Choroid plexus epithelial cell (primary cell): ENCODE data around the gene CYB5B.
A peak's percentile ranks its signal among the peaks of the same experiment; 100 is the strongest.

Experiments used
- DNase-seq: peaks from one replicate; pipeline ENCODE4 v3.0.0-alpha.2; 2010; ENCODE audit warnings: low read depth
- H3K4me3 ChIP-seq: 2 replicates; pipeline ENCODE4 v1.5.1; 2011; ENCODE audit warnings: low read depth, mild to moderate bottlenecking, control low read depth, low read length, moderate library complexity
- TF ChIP-seq, protein P1 (sequence below): conservative IDR thresholded peaks from 2 replicates; pipeline ENCODE4 v1.5.1; 2011; ENCODE audit warnings: low read depth, mild to moderate bottlenecking, control low read depth, inconsistent platforms, low read length, moderate library complexity

The CYB5B gene, protein sequence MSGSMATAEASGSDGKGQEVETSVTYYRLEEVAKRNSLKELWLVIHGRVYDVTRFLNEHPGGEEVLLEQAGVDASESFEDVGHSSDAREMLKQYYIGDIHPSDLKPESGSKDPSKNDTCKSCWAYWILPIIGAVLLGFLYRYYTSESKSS

DNA sequence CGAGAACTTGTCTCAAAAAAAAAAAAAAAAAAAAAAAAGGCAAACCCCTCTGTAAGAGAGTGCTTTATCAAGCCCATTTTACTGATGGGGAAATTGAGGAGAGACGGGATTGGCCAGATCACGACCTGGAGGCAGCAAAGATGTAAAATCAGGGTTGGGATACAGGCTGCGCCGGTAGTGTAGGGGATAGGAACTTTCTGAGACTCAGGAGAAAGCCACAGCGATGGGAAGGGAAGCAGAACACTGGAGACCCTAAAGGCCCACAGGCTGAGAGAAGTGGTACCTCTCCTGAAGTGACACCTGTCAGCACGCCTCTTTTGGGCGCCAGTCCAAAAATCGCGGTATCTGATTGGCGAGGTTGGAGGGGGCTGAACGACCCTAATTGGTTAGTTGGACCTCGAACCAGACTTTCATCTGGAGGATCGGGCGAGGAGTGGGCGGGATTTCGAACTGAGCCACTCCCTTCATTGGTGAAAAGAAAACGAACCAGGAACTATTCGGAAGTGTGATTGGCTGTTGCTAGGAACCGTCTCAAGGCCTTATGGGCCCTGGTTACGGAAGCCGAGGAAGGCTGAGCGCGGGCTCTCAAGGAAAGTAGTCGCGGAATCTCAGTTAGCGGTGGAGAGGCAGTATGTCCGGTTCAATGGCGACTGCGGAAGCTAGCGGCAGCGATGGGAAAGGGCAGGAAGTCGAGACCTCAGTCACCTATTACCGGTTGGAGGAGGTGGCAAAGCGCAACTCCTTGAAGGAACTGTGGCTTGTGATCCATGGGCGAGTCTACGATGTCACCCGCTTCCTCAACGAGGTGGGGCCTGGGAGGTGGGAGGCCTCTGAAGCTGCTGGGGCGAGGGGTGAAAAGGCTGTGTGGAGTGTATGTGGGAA is at the start of gene CYB5B:
CYB5B (plus strand) TSS at position 567 of the 882 bp plus-strand sequence; CDS start at position 632, 65 bp downstream.
- peak; percentile 99 for DNase-seq
- H3K4me3 ChIP-seq, result peak within 1 kb of the TSS; percentile 97
- TF ChIP-seq, protein P1, sequence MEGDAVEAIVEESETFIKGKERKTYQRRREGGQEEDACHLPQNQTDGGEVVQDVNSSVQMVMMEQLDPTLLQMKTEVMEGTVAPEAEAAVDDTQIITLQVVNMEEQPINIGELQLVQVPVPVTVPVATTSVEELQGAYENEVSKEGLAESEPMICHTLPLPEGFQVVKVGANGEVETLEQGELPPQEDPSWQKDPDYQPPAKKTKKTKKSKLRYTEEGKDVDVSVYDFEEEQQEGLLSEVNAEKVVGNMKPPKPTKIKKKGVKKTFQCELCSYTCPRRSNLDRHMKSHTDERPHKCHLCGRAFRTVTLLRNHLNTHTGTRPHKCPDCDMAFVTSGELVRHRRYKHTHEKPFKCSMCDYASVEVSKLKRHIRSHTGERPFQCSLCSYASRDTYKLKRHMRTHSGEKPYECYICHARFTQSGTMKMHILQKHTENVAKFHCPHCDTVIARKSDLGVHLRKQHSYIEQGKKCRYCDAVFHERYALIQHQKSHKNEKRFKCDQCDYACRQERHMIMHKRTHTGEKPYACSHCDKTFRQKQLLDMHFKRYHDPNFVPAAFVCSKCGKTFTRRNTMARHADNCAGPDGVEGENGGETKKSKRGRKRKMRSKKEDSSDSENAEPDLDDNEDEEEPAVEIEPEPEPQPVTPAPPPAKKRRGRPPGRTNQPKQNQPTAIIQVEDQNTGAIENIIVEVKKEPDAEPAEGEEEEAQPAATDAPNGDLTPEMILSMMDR, result no peak

DNA sequence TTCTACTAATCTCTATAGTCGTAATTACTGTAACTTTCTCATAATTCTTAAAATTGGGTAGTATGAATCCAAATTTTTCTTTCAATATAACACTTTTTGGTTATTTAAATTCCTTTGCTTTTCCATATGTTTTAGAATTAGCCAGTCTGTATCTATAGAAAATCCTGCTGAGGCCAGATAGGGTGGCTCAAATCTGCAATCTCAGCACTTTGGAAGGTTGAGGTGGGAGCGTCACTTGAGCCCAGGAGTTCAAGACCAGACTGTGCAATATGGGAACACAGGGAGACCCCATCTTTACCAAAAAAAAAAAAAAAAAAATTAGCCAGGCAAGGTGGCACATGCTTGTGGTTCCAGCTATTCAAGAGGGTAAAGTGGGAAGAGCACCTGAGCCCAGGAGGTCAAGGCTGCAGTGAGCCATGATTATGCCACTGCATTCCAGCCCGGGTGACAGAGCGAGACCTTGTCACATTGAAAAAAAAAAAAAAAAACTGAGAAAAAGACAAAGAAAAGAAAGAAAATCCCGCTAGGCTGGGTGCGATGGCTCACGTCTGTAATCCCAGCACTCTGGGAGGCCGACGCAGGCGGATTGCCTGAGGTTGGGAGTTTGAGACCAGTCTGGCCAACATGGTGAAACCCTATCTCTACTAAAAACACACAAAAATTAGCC is 47.9 kb upstream of the CYB5B start:
- TF ChIP-seq, protein P1, result no peak
- no peak for DNase-seq

DNA sequence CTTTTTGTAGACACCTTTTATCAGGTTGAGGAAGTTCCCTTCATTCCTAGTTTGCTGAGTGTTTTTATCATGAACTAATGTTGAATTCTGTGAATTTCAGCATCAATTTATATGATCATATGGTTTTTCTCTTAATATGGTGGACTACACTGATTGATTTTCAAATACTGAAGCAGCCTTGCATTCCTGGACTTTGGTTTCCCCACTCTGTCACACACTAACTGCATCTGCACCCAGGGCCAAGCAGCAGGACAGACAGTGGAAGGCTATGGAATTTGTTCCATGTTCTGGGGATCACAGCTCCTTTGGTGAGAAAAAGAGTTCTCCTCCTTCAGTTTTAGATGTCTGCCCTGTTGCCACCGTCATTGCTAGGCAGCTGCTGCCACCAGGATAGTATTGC is 46.4 kb upstream of the CYB5B start:
- no peak for DNase-seq
- TF ChIP-seq, protein P1, result no peak
- no peak overlapping the region for H3K4me3 ChIP-seq

More for the DNA sequence above, 47.9 kb upstream of the CYB5B start:
- no peak overlapping the region for H3K4me3 ChIP-seq

DNA sequence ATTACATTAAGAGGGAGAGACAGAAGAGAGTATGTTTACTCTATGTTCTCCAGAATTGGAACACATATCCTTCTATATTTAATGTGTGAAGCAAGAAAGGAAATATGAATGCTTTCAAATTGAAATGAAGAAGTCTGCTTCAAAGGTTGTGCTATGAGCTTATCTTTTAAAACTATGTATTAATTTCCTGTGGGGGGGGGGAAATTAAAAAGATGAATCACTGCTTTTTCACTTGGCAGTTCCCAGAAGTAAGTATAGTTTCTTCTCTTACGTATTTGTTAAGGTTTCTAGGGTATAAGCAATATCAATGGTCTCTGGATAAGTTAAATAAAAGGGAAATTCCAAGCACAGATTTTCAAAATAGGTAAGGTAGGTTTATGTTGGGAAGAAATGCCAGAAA is 45.7 kb upstream of the CYB5B start:
- TF ChIP-seq, protein P1, result no peak
- H3K4me3 ChIP-seq, result no peak overlapping the region
- DNase-seq, result peak; percentile 37

DNA sequence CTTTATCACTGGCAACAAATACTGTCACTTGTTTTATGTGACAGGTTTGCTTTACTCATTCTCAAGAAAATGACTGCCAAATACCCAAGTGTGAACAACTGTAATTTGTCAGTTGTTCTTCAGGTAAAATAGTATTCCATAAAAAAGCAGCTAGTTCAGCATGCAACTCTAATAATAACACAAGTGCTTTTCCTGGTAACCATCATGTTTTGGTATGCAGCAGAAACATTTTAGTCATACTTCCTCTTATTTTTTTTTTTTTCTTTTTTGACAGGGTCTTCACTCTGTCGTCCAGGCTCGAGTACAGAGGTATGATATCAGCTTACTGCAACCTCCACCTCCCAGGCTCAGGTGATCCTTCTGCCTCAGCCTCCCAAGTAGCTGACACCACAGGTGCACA is 43.2 kb upstream of the CYB5B start:
- no peak for DNase-seq
- TF ChIP-seq, protein P1, result no peak
- H3K4me3 ChIP-seq, result no peak overlapping the region

DNA sequence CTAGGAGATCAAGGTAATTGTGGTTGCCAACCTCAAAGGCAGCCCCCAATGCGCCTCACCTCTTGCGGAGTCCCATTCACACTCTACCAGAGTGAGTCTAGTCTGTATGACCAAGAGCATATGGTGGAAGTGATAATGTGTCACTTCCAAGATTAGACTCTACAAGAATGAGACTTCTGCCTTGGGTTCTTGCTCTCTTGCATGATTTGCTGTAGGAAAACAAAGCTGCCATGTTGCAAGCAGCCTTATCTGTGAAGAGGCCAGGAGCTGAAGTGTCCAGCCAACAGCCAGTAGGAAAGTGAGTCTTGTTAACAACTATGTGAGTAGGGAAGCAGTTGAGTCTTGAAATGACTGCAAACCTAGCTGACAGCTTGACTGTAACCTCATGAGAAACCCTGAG is 42.0 kb upstream of the CYB5B start:
- no peak for DNase-seq
- TF ChIP-seq, protein P1, result no peak
- no peak overlapping the region for H3K4me3 ChIP-seq
